ENCODE results near the gene TUT4.

DNA sequence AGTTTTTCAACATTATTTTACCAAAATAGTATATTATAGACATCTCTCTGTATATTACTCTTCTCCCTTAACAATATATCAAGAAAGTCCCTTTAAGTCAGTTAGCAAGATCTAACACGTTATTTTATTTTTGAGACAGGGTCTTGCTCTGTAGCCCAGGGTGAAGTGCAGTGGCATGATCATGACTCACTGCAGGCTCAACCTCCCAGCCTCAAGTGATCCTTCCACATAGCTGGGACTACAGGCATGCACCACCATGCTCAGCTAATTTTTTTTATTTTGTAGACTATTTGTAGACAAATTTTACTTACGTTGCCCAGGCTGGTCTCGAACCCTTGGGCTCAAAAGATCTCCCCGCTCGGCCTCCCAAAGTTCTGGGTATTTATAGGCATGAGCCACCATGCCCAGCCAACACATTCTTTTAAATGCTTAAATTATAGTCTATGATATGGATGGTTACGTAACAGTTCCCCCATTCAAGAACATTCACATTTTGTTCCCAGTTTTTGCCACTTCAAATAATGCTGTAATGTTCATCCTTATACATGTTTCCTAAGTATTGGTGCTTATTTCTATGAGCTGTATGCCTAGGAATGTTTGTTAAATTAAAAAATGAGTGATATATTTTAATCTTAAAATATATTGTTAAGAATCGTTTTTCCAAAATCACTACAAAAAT lies 70.4 kb downstream of the TUT4 start:
- TF ChIP-seq, protein P1, sequence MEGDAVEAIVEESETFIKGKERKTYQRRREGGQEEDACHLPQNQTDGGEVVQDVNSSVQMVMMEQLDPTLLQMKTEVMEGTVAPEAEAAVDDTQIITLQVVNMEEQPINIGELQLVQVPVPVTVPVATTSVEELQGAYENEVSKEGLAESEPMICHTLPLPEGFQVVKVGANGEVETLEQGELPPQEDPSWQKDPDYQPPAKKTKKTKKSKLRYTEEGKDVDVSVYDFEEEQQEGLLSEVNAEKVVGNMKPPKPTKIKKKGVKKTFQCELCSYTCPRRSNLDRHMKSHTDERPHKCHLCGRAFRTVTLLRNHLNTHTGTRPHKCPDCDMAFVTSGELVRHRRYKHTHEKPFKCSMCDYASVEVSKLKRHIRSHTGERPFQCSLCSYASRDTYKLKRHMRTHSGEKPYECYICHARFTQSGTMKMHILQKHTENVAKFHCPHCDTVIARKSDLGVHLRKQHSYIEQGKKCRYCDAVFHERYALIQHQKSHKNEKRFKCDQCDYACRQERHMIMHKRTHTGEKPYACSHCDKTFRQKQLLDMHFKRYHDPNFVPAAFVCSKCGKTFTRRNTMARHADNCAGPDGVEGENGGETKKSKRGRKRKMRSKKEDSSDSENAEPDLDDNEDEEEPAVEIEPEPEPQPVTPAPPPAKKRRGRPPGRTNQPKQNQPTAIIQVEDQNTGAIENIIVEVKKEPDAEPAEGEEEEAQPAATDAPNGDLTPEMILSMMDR (conservative IDR thresholded peaks at IDR 0.05; ENCODE audit: low read depth, low read length), result no peak
- no peak for TF ChIP-seq EZH2 (IDR thresholded peaks at IDR 0.05; ENCODE audit: borderline replicate concordance, low read depth, low read length, poor library complexity, severe bottlenecking)
